Measurements from ENCODE around the gene RFX2. TPM values are rescaled to one million over a fixed set of nuclear protein-coding genes. Genes with fewer than 3 reads are reported as not detected.

Gene RFX2
- total and polyA plus RNA-seq, 10 of the 15 experiments (the other 5 are each of a cell fraction or from before 2014, with no cell fraction given) = 3.2 to 9.8 (median 4.7) TPM

DNA sequence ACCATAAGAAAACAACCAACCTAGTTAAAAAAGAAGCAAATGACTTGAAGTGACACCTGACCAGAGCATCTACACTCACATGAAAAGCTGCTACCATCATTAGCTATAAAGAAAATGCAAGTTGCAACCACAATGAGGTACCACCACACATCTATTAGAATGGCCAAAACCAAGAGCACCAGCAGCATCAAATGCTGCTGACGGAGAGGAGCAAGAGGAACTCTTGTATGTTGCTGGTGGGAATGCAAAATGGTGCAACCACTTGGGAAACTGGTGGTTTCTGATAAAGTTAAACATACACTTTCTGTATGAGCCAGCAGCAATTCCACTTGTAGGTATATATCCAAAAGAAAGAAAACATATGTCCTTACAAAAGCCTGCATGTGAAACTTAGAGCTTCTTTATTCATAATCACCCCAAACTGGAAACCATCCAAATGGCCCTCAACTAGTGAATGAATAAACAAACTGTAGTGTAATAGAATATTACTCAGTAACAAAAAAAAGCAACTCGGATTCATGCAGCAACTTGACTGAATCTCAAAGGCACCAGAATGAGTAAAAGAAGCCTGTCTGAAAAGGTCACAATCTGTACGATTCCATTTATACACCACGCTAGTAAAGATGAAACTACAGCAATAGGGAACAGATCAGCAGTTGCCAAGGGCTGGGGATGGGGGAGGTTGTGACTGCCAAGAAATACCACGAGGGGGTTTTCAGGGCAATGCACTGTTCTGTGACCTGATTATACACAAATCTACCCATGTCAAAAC, 71.5 kb downstream of the RFX2 start (continued):
- TF ChIP-seq RBBP5 (conservative IDR thresholded peaks at IDR 0.05) = no peak
- TF ChIP-seq POLR2AphosphoS5 (IDR thresholded peaks at IDR 0.05; ENCODE audit: low read length) = no peak
- TF ChIP-seq YY1 (IDR thresholded peaks at IDR 0.05; ENCODE audit: low read depth, low read length) = 0 out of 2 replicates have a peak, but pooled peaks have one; percentile 18
- no peak for TF ChIP-seq BMI1 (IDR thresholded peaks at IDR 0.05; ENCODE audit: borderline replicate concordance)
- no peak for TF ChIP-seq SUPT20H (IDR thresholded peaks at IDR 0.05; ENCODE audit: borderline replicate concordance, control insufficient read depth, low read depth, low read length)
- TF ChIP-seq, protein P1, sequence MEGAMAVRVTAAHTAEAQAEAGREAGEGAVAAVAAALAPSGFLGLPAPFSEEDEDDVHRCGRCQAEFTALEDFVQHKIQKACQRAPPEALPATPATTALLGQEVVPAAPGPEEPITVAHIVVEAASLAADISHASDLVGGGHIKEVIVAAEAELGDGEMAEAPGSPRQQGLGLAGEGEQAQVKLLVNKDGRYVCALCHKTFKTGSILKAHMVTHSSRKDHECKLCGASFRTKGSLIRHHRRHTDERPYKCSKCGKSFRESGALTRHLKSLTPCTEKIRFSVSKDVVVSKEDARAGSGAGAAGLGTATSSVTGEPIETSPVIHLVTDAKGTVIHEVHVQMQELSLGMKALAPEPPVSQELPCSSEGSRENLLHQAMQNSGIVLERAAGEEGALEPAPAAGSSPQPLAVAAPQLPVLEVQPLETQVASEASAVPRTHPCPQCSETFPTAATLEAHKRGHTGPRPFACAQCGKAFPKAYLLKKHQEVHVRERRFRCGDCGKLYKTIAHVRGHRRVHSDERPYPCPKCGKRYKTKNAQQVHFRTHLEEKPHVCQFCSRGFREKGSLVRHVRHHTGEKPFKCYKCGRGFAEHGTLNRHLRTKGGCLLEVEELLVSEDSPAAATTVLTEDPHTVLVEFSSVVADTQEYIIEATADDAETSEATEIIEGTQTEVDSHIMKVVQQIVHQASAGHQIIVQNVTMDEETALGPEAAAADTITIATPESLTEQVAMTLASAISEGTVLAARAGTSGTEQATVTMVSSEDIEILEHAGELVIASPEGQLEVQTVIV (IDR thresholded peaks at IDR 0.05; ENCODE audit: borderline replicate concordance, partially characterized antibody) = no peak
- TF ChIP-seq SPI1 (IDR thresholded peaks at IDR 0.05; ENCODE audit: borderline replicate concordance, insufficient read depth, low read depth, low read length) = peak; percentile 60; the same call in 1 of the 2 replicates
- 0 out of 2 replicates have a peak, but pooled peaks have one; percentile 39 for TF ChIP-seq EED (IDR thresholded peaks at IDR 0.05; ENCODE audit: low read depth)
- peak; percentile 44; the same call in 1 of the 2 replicates for TF ChIP-seq TAF1 (IDR thresholded peaks at IDR 0.05; ENCODE audit: borderline replicate concordance, low read depth, low read length)
- TF ChIP-seq, protein P2, sequence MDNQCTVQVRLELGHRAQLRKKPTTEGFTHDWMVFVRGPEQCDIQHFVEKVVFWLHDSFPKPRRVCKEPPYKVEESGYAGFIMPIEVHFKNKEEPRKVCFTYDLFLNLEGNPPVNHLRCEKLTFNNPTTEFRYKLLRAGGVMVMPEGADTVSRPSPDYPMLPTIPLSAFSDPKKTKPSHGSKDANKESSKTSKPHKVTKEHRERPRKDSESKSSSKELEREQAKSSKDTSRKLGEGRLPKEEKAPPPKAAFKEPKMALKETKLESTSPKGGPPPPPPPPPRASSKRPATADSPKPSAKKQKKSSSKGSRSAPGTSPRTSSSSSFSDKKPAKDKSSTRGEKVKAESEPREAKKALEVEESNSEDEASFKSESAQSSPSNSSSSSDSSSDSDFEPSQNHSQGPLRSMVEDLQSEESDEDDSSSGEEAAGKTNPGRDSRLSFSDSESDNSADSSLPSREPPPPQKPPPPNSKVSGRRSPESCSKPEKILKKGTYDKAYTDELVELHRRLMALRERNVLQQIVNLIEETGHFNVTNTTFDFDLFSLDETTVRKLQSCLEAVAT (IDR thresholded peaks at IDR 0.05) = no peak
- TF ChIP-seq SREBF2 (IDR thresholded peaks at IDR 0.05; ENCODE audit: low read length) = no peak
- TF ChIP-seq, protein P3, sequence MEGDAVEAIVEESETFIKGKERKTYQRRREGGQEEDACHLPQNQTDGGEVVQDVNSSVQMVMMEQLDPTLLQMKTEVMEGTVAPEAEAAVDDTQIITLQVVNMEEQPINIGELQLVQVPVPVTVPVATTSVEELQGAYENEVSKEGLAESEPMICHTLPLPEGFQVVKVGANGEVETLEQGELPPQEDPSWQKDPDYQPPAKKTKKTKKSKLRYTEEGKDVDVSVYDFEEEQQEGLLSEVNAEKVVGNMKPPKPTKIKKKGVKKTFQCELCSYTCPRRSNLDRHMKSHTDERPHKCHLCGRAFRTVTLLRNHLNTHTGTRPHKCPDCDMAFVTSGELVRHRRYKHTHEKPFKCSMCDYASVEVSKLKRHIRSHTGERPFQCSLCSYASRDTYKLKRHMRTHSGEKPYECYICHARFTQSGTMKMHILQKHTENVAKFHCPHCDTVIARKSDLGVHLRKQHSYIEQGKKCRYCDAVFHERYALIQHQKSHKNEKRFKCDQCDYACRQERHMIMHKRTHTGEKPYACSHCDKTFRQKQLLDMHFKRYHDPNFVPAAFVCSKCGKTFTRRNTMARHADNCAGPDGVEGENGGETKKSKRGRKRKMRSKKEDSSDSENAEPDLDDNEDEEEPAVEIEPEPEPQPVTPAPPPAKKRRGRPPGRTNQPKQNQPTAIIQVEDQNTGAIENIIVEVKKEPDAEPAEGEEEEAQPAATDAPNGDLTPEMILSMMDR (IDR thresholded peaks at IDR 0.05 in 2 of 3, conservative IDR thresholded peaks at IDR 0.05 in 1 of 3; ENCODE audit: control insufficient read depth in 2 of 3, extremely low read depth in 1 of 3, insufficient read depth in 1 of 3, low read depth in 3 of 3, low read length in 3 of 3) = no peak
- peak; percentile 76 for TF ChIP-seq RUNX3 (IDR thresholded peaks at IDR 0.05; ENCODE audit: low read length)
- peak; percentile 28; the same call in 1 of the 2 replicates for TF ChIP-seq CBFB (IDR thresholded peaks at IDR 0.05; ENCODE audit: low read depth)
- peak; percentile 95; the same call in 1 of the 2 replicates for TF ChIP-seq STAT3 (IDR thresholded peaks at IDR 0.05; ENCODE audit: low read depth, low read length)
- TF ChIP-seq, protein P4, sequence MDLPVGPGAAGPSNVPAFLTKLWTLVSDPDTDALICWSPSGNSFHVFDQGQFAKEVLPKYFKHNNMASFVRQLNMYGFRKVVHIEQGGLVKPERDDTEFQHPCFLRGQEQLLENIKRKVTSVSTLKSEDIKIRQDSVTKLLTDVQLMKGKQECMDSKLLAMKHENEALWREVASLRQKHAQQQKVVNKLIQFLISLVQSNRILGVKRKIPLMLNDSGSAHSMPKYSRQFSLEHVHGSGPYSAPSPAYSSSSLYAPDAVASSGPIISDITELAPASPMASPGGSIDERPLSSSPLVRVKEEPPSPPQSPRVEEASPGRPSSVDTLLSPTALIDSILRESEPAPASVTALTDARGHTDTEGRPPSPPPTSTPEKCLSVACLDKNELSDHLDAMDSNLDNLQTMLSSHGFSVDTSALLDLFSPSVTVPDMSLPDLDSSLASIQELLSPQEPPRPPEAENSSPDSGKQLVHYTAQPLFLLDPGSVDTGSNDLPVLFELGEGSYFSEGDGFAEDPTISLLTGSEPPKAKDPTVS (IDR thresholded peaks at IDR 0.05; ENCODE audit: low read depth, low read length) = no peak
- no peak for TF ChIP-seq HDAC6 (IDR thresholded peaks at IDR 0.05; ENCODE audit: unreplicated experiment)
- TF ChIP-seq JUNB (IDR thresholded peaks at IDR 0.05) = peak; percentile 80
- peak; percentile 59 to 67; a peak in 2 of 4 replicates for TF ChIP-seq EP300 (IDR thresholded peaks at IDR 0.05; ENCODE audit: borderline replicate concordance in 1 of 2, control insufficient read depth in 1 of 2, low read depth in 2 of 2, low read length in 2 of 2)
- TF ChIP-seq MEF2A (IDR thresholded peaks at IDR 0.05; ENCODE audit: insufficient read depth, low read depth, low read length) = peak; percentile 93
- no peak for TF ChIP-seq MYC (IDR thresholded peaks at IDR 0.05; ENCODE audit: insufficient read depth, insufficient read length, insufficient replicate concordance, low read length, severe bottlenecking)
- TF ChIP-seq ESRRA (IDR thresholded peaks at IDR 0.05; ENCODE audit: low read length) = no peak
- TF ChIP-seq RFX5 (IDR thresholded peaks at IDR 0.05; ENCODE audit: low read depth, low read length) = peak; percentile 95
